ENCODE data around the gene ZNF35. TPM values are rescaled to one million over a fixed set of nuclear protein-coding genes. Genes with fewer than 3 reads are reported as not detected.

The ZNF35 gene
- total and polyA plus RNA-seq, 2 of the 8 experiments (the other 6 are each of a cell fraction or from before 2014, with no cell fraction given), result 2.9 to 20.0 TPM

DNA sequence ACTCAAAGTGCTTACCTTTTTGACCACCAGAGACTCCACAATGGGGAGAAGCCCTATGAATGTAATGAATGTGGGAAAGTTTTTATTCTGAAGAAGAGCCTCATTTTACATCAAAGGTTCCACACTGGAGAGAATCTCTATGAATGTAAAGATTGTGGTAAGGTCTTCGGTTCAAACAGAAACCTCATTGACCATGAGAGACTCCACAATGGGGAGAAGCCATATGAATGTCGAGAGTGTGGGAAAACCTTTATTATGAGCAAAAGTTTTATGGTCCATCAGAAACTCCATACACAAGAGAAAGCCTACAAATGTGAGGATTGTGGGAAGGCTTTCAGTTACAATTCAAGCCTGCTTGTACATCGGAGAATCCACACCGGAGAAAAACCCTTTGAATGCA lies 5.5 kb upstream of the ZNF35 start (continued):
- TF ChIP-seq, protein P1, sequence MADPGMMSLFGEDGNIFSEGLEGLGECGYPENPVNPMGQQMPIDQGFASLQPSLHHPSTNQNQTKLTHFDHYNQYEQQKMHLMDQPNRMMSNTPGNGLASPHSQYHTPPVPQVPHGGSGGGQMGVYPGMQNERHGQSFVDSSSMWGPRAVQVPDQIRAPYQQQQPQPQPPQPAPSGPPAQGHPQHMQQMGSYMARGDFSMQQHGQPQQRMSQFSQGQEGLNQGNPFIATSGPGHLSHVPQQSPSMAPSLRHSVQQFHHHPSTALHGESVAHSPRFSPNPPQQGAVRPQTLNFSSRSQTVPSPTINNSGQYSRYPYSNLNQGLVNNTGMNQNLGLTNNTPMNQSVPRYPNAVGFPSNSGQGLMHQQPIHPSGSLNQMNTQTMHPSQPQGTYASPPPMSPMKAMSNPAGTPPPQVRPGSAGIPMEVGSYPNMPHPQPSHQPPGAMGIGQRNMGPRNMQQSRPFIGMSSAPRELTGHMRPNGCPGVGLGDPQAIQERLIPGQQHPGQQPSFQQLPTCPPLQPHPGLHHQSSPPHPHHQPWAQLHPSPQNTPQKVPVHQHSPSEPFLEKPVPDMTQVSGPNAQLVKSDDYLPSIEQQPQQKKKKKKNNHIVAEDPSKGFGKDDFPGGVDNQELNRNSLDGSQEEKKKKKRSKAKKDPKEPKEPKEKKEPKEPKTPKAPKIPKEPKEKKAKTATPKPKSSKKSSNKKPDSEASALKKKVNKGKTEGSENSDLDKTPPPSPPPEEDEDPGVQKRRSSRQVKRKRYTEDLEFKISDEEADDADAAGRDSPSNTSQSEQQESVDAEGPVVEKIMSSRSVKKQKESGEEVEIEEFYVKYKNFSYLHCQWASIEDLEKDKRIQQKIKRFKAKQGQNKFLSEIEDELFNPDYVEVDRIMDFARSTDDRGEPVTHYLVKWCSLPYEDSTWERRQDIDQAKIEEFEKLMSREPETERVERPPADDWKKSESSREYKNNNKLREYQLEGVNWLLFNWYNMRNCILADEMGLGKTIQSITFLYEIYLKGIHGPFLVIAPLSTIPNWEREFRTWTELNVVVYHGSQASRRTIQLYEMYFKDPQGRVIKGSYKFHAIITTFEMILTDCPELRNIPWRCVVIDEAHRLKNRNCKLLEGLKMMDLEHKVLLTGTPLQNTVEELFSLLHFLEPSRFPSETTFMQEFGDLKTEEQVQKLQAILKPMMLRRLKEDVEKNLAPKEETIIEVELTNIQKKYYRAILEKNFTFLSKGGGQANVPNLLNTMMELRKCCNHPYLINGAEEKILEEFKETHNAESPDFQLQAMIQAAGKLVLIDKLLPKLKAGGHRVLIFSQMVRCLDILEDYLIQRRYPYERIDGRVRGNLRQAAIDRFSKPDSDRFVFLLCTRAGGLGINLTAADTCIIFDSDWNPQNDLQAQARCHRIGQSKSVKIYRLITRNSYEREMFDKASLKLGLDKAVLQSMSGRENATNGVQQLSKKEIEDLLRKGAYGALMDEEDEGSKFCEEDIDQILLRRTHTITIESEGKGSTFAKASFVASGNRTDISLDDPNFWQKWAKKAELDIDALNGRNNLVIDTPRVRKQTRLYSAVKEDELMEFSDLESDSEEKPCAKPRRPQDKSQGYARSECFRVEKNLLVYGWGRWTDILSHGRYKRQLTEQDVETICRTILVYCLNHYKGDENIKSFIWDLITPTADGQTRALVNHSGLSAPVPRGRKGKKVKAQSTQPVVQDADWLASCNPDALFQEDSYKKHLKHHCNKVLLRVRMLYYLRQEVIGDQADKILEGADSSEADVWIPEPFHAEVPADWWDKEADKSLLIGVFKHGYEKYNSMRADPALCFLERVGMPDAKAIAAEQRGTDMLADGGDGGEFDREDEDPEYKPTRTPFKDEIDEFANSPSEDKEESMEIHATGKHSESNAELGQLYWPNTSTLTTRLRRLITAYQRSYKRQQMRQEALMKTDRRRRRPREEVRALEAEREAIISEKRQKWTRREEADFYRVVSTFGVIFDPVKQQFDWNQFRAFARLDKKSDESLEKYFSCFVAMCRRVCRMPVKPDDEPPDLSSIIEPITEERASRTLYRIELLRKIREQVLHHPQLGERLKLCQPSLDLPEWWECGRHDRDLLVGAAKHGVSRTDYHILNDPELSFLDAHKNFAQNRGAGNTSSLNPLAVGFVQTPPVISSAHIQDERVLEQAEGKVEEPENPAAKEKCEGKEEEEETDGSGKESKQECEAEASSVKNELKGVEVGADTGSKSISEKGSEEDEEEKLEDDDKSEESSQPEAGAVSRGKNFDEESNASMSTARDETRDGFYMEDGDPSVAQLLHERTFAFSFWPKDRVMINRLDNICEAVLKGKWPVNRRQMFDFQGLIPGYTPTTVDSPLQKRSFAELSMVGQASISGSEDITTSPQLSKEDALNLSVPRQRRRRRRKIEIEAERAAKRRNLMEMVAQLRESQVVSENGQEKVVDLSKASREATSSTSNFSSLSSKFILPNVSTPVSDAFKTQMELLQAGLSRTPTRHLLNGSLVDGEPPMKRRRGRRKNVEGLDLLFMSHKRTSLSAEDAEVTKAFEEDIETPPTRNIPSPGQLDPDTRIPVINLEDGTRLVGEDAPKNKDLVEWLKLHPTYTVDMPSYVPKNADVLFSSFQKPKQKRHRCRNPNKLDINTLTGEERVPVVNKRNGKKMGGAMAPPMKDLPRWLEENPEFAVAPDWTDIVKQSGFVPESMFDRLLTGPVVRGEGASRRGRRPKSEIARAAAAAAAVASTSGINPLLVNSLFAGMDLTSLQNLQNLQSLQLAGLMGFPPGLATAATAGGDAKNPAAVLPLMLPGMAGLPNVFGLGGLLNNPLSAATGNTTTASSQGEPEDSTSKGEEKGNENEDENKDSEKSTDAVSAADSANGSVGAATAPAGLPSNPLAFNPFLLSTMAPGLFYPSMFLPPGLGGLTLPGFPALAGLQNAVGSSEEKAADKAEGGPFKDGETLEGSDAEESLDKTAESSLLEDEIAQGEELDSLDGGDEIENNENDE (IDR thresholded peaks at IDR 0.05; ENCODE audit: insufficient replicate concordance, low read length), result no peak
- TF ChIP-seq TCF12 (IDR thresholded peaks at IDR 0.05; ENCODE audit: low read depth, low read length) (no peak), EGR1 (IDR thresholded peaks at IDR 0.05; ENCODE audit: borderline replicate concordance, low read depth, low read length) (no peak), SAP30 (IDR thresholded peaks at IDR 0.05; ENCODE audit: insufficient read depth, insufficient replicate concordance, low read length) (no peak), KDM1A (IDR thresholded peaks at IDR 0.05; ENCODE audit: borderline replicate concordance, low read length) (no peak), JUND (IDR thresholded peaks at IDR 0.05; ENCODE audit: low read length) (no peak), ATF2 (IDR thresholded peaks at IDR 0.05; ENCODE audit: low read length) (no peak), CTBP2 (IDR thresholded peaks at IDR 0.05; ENCODE audit: borderline replicate concordance, insufficient read depth, insufficient read length, low read length) (no peak), CREB1 (IDR thresholded peaks at IDR 0.05) (no peak), JUN (IDR thresholded peaks at IDR 0.05; ENCODE audit: low read depth, low read length) (no peak)

Measured in H1 (cell line).